ENCODE data around the gene ACAD11. TPM values are rescaled to one million over a fixed set of nuclear protein-coding genes. Genes with fewer than 3 reads are reported as not detected.

The ACAD11 gene
- polyA plus RNA-seq, 3 donors = 0.31 to 25.4 (median 0.40) TPM

GRCh38 chr3:132563420-132564069, 96.1 kb downstream of the ACAD11 start:
- no peak overlapping the region for H3K4me2 ChIP-seq (replicated peaks; ENCODE audit: extremely low read depth, low read length, poor library complexity, severe bottlenecking)
- H3K36me3 Mint-ChIP-seq = peaks cover 8 to 16% of the 10 kb centered on the region in 2 donors

GRCh38 chr3:132561003-132561402, 98.6 kb downstream of the ACAD11 start:
- H3K4me1 Mint-ChIP-seq = peaks cover 16% of the 10 kb centered on the region
- H3K27me3 ChIP-seq (ENCODE audit: control insufficient read depth in 2 of 2, insufficient read depth in 2 of 2, low read length in 2 of 2) = no peaks in the 10 kb centered on the region
- no peaks in the 10 kb centered on the region for H3K36me3 ChIP-seq (replicated peaks in 1 of 2; ENCODE audit: control insufficient read depth in 1 of 2, insufficient read depth in 2 of 2, low read length in 2 of 2)
- H3K4me3 ChIP-seq (replicated peaks in 1 of 3; ENCODE audit: low read depth in 2 of 3, low read length in 3 of 3) = no peak overlapping the region
- intact Hi-C loops (cut with micrococcal nuclease) = no loop called here
- H3K4me1 ChIP-seq (ENCODE audit: control insufficient read depth in 1 of 2, insufficient read depth in 2 of 2, low read length in 2 of 2) = peaks cover 4 to 8% of the 10 kb centered on the region in 2 donors
- no CpG with 5 or more reads among the region's 4 CpGs for WGBS (ENCODE audit: insufficient coverage)
- peaks cover 10 to 20% of the 10 kb centered on the region in 2 donors for H3K36me3 Mint-ChIP-seq
- peak overlapping the region in 1 of 7 donors; percentile 50 for H3K27ac Mint-ChIP-seq
- H3K4me2 ChIP-seq (replicated peaks; ENCODE audit: extremely low read depth, low read length, poor library complexity, severe bottlenecking) = no peak overlapping the region
- no peaks in the 10 kb centered on the region for H3K27me3 Mint-ChIP-seq (ENCODE audit: low read depth in 3 of 3)
- H3K79me2 ChIP-seq (ENCODE audit: insufficient read depth, low read length) = no peaks in the 10 kb centered on the region
- no peaks in the 10 kb centered on the region for H4K20me1 ChIP-seq (ENCODE audit: insufficient read depth, low read length)
- H3K9me3 ChIP-seq (replicated peaks in 1 of 2; ENCODE audit: control insufficient read depth in 1 of 2, insufficient read depth in 1 of 2, low read length in 2 of 2) = no peaks in the 10 kb centered on the region
- no peak overlapping the region for H2AFZ ChIP-seq (ENCODE audit: insufficient read depth, low read depth, low read length, poor library complexity, severe bottlenecking)
- H3K27ac ChIP-seq (ENCODE audit: low read depth in 1 of 2, low read length in 2 of 2) = no peak overlapping the region
- H3K4me3 Mint-ChIP-seq = no peak overlapping the region
- H3K9ac ChIP-seq (ENCODE audit: insufficient read depth, low read length, poor library complexity, severe bottlenecking) = no peak overlapping the region
- no peak for TF ChIP-seq CTCF (IDR thresholded peaks at IDR 0.05)
- peaks cover 0 to 4% (median 0%) of the 10 kb centered on the region in 7 donors for H3K9me3 Mint-ChIP-seq
- no peak for DNase-seq

More at GRCh38 chr3:132563420-132564069, 96.1 kb downstream of the ACAD11 start:
- Histone ChIP-seq H3K27ac (ENCODE audit: low read depth in 1 of 2, low read length in 2 of 2) (no peak overlapping the region), H2AFZ (ENCODE audit: insufficient read depth, low read depth, low read length, poor library complexity, severe bottlenecking) (no peak overlapping the region), H3K4me3 (replicated peaks in 1 of 3; ENCODE audit: low read depth in 2 of 3, low read length in 3 of 3) (no peak overlapping the region), H3K36me3 (replicated peaks in 1 of 2; ENCODE audit: control insufficient read depth in 1 of 2, insufficient read depth in 2 of 2, low read length in 2 of 2) (no peaks in the 10 kb centered on the region), H3K9ac (ENCODE audit: insufficient read depth, low read length, poor library complexity, severe bottlenecking) (no peak overlapping the region), H3K9me3 (replicated peaks in 1 of 2; ENCODE audit: control insufficient read depth in 1 of 2, insufficient read depth in 1 of 2, low read length in 2 of 2) (no peaks in the 10 kb centered on the region), H4K20me1 (ENCODE audit: insufficient read depth, low read length) (no peaks in the 10 kb centered on the region), H3K27me3 (ENCODE audit: control insufficient read depth in 2 of 2, insufficient read depth in 2 of 2, low read length in 2 of 2) (no peaks in the 10 kb centered on the region), H3K79me2 (ENCODE audit: insufficient read depth, low read length) (no peaks in the 10 kb centered on the region), H3K4me1 (ENCODE audit: control insufficient read depth in 1 of 2, insufficient read depth in 2 of 2, low read length in 2 of 2) (peaks cover 4 to 8% of the 10 kb centered on the region in 2 donors)
- DNase-seq = no peak
- WGBS (ENCODE audit: insufficient coverage) = no CpG with 5 or more reads among the region's 4 CpGs
- intact Hi-C loops (cut with micrococcal nuclease) = no loop called here
- H3K9me3 Mint-ChIP-seq = peaks cover 0 to 4% (median 0%) of the 10 kb centered on the region in 7 donors
- H3K4me3 Mint-ChIP-seq = no peak overlapping the region
- no peak for TF ChIP-seq CTCF (IDR thresholded peaks at IDR 0.05)
- H3K27ac Mint-ChIP-seq = peak overlapping the region in 2 of 7 donors; percentile 32 to 68
- H3K27me3 Mint-ChIP-seq (ENCODE audit: low read depth in 3 of 3) = no peaks in the 10 kb centered on the region
- H3K4me1 Mint-ChIP-seq = peaks cover 16% of the 10 kb centered on the region

Data from CD14-positive monocyte (primary cell).